ENCODE measurements around the gene FAM83F. TPM values are rescaled to one million over a fixed set of nuclear protein-coding genes. Genes with fewer than 3 reads are reported as not detected.

Gene FAM83F
- total and polyA plus RNA-seq, 2 donors (not counting 1 experiment from before 2014, with no cell fraction given): not detected

DNA sequence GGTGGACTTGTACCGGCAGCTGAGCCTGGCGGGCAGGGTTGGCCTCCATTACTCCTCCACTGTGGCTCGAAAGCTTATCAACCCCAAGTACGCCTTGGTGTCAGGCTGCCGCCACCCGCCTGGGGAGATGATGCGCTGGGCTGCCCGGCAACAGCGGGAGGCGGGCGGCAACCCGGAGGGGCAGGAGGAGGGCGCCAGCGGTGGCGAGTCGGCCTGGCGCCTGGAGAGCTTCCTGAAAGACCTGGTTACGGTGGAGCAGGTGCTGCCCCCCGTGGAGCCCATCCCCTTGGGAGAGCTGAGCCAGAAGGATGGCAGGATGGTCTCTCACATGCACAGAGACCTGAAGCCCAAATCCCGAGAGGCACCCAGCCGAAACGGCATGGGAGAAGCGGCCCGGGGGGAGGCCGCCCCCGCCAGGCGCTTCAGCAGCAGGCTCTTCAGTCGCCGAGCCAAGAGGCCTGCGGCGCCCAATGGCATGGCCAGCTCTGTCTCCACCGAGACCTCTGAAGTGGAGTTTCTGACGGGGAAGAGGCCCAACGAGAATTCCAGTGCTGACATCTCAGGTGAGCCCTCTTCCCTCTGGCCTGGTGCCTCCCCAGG is 26.7 kb downstream of the FAM83F start:
- no peaks in the 10 kb centered on the region for H4K20me1 ChIP-seq (ENCODE audit: control insufficient read depth, extremely low read depth, insufficient read depth, low read length)
- no peak overlapping the region for H2AFZ ChIP-seq (ENCODE audit: low read length)
- no peaks in the 10 kb centered on the region for H3K79me2 ChIP-seq (ENCODE audit: control insufficient read depth, insufficient read depth, low read length)
- TF ChIP-seq EZH2 (IDR thresholded peaks at IDR 0.05; ENCODE audit: low read length, missing control alignments): no peak
- TF ChIP-seq, protein P1, sequence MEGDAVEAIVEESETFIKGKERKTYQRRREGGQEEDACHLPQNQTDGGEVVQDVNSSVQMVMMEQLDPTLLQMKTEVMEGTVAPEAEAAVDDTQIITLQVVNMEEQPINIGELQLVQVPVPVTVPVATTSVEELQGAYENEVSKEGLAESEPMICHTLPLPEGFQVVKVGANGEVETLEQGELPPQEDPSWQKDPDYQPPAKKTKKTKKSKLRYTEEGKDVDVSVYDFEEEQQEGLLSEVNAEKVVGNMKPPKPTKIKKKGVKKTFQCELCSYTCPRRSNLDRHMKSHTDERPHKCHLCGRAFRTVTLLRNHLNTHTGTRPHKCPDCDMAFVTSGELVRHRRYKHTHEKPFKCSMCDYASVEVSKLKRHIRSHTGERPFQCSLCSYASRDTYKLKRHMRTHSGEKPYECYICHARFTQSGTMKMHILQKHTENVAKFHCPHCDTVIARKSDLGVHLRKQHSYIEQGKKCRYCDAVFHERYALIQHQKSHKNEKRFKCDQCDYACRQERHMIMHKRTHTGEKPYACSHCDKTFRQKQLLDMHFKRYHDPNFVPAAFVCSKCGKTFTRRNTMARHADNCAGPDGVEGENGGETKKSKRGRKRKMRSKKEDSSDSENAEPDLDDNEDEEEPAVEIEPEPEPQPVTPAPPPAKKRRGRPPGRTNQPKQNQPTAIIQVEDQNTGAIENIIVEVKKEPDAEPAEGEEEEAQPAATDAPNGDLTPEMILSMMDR (conservative IDR thresholded peaks at IDR 0.05 in 1 of 2, IDR thresholded peaks at IDR 0.05 in 1 of 2; ENCODE audit: low read depth in 1 of 2, low read length in 2 of 2): no peak
- H3K4me2 ChIP-seq (ENCODE audit: extremely low read depth, insufficient read depth, low read length): no peak overlapping the region
- no peaks in the 10 kb centered on the region for H3K9me3 ChIP-seq (ENCODE audit: control insufficient read depth, insufficient read depth, low read depth, low read length)
- no peaks in the 10 kb centered on the region for H3K4me1 ChIP-seq (ENCODE audit: control insufficient read depth, extremely low read depth, insufficient read depth, low read length)
- no peak overlapping the region for H3K4me3 ChIP-seq (replicated peaks in 1 of 4; ENCODE audit: control extremely low read depth in 1 of 4, insufficient read depth in 1 of 4, low read depth in 3 of 4, low read length in 4 of 4)
- H3K27me3 ChIP-seq (ENCODE audit: control insufficient read depth, insufficient read depth, low read length): no peaks in the 10 kb centered on the region
- H3K36me3 ChIP-seq (ENCODE audit: control insufficient read depth, insufficient read depth, low read length): no peaks in the 10 kb centered on the region
- H3K9ac ChIP-seq (ENCODE audit: insufficient read depth, low read length): no peak overlapping the region
- no peak overlapping the region for H3K27ac ChIP-seq (ENCODE audit: insufficient read depth, low read length)
- DNase-seq (ENCODE audit: low read depth in 2 of 2): no peak

- DNase-seq (ENCODE audit: low read depth in 2 of 2): no peak
- Histone ChIP-seq H3K27ac (ENCODE audit: insufficient read depth, low read length) (no peak overlapping the region), H3K4me3 (replicated peaks in 1 of 4; ENCODE audit: control extremely low read depth in 1 of 4, insufficient read depth in 1 of 4, low read depth in 3 of 4, low read length in 4 of 4) (no peak overlapping the region), H3K9ac (ENCODE audit: insufficient read depth, low read length) (no peak overlapping the region), H3K79me2 (ENCODE audit: control insufficient read depth, insufficient read depth, low read length) (no peaks in the 10 kb centered on the region), H2AFZ (ENCODE audit: low read length) (no peak overlapping the region), H3K4me1 (ENCODE audit: control insufficient read depth, extremely low read depth, insufficient read depth, low read length) (no peaks in the 10 kb centered on the region), H3K27me3 (ENCODE audit: control insufficient read depth, insufficient read depth, low read length) (peaks cover 2% of the 10 kb centered on the region), H4K20me1 (ENCODE audit: control insufficient read depth, extremely low read depth, insufficient read depth, low read length) (no peaks in the 10 kb centered on the region), H3K4me2 (ENCODE audit: extremely low read depth, insufficient read depth, low read length) (no peak overlapping the region), H3K36me3 (ENCODE audit: control insufficient read depth, insufficient read depth, low read length) (no peaks in the 10 kb centered on the region), H3K9me3 (ENCODE audit: control insufficient read depth, insufficient read depth, low read depth, low read length) (no peaks in the 10 kb centered on the region)
- TF ChIP-seq, protein P1 (conservative IDR thresholded peaks at IDR 0.05 in 1 of 2, IDR thresholded peaks at IDR 0.05 in 1 of 2; ENCODE audit: low read depth in 1 of 2, low read length in 2 of 2): no peak
- TF ChIP-seq EZH2 (IDR thresholded peaks at IDR 0.05; ENCODE audit: low read length, missing control alignments): no peak
Observed at GRCh38 chr22:40022536-40023240, 27.9 kb downstream of the FAM83F start.

GRCh38 chr22:40023341-40023841 is 28.6 kb downstream of the FAM83F start:
- TF ChIP-seq, protein P1 (conservative IDR thresholded peaks at IDR 0.05 in 1 of 2, IDR thresholded peaks at IDR 0.05 in 1 of 2; ENCODE audit: low read depth in 1 of 2, low read length in 2 of 2): no peak
- no peak for TF ChIP-seq EZH2 (IDR thresholded peaks at IDR 0.05; ENCODE audit: low read length, missing control alignments)
- H2AFZ ChIP-seq (ENCODE audit: low read length): no peak overlapping the region

More at GRCh38 chr22:40023341-40023841, 28.6 kb downstream of the FAM83F start:
- no peaks in the 10 kb centered on the region for H3K79me2 ChIP-seq (ENCODE audit: control insufficient read depth, insufficient read depth, low read length)
- H3K27me3 ChIP-seq (ENCODE audit: control insufficient read depth, insufficient read depth, low read length): peaks cover 2% of the 10 kb centered on the region
- no peaks in the 10 kb centered on the region for H3K4me1 ChIP-seq (ENCODE audit: control insufficient read depth, extremely low read depth, insufficient read depth, low read length)
- H3K4me2 ChIP-seq (ENCODE audit: extremely low read depth, insufficient read depth, low read length): no peak overlapping the region
- no peaks in the 10 kb centered on the region for H4K20me1 ChIP-seq (ENCODE audit: control insufficient read depth, extremely low read depth, insufficient read depth, low read length)
- H3K4me3 ChIP-seq (replicated peaks in 1 of 4; ENCODE audit: control extremely low read depth in 1 of 4, insufficient read depth in 1 of 4, low read depth in 3 of 4, low read length in 4 of 4): no peak overlapping the region
- no peaks in the 10 kb centered on the region for H3K9me3 ChIP-seq (ENCODE audit: control insufficient read depth, insufficient read depth, low read depth, low read length)
- no peak for DNase-seq (ENCODE audit: low read depth in 2 of 2)
- no peaks in the 10 kb centered on the region for H3K36me3 ChIP-seq (ENCODE audit: control insufficient read depth, insufficient read depth, low read length)
- H3K9ac ChIP-seq (ENCODE audit: insufficient read depth, low read length): no peak overlapping the region
- H3K27ac ChIP-seq (ENCODE audit: insufficient read depth, low read length): no peak overlapping the region
